Stimulated activated CD8-positive, alpha-beta memory T cell treated with anti-CD3 and anti-CD28 coated beads, Interleukin-7, amount 100 ng/mL, for 4 hours (primary cell): ENCODE measurements around the gene REC8.
"Not testable (repeated sequence)": the region's sequence is repeated elsewhere in the genome, so short reads cannot be mapped to it uniquely, and the experiment has no call there.

Experiments
- DNase-seq, 2 donors: peaks; one replicate each; pipeline ENCODE4 v3.0.0-alpha.2; 2020; ENCODE audit warnings: low read depth in 2 of 2

The REC8 gene

DNA sequence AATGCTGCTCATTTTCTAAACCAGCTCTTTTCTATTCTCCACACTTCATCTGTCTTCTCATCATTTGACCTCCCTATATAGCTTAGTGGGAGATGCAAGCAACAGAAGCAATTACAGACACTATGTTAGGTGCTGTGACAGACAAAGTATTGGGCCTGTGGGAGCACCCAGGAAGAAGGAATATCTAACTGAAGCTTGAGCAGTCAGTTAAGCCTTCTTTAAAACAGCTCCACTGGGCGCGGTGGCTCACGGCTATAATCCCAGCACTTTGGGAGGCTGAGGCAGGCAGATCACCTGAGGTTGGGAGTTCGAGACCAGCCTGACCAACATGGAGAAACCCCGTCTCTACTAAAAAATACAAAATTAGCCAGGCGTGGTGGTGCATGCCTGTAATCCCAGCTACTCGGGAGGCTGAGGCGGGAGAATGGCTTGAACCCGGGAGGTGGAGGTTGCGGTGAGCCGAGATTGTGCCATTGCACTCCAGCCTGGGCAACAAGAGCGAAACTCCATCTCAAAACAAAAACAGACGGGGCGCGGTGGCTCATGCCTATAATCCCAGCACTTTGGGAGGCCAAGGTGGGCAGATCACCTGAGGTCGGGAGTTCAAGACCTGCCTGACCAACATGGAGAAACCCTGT is 31.5 kb downstream of the REC8 start:
- not testable (repeated sequence) for DNase-seq

- no peak for DNase-seq
Measured at GRCh38 chr14:24204163-24205146, 32.6 kb downstream of the REC8 start.

DNA sequence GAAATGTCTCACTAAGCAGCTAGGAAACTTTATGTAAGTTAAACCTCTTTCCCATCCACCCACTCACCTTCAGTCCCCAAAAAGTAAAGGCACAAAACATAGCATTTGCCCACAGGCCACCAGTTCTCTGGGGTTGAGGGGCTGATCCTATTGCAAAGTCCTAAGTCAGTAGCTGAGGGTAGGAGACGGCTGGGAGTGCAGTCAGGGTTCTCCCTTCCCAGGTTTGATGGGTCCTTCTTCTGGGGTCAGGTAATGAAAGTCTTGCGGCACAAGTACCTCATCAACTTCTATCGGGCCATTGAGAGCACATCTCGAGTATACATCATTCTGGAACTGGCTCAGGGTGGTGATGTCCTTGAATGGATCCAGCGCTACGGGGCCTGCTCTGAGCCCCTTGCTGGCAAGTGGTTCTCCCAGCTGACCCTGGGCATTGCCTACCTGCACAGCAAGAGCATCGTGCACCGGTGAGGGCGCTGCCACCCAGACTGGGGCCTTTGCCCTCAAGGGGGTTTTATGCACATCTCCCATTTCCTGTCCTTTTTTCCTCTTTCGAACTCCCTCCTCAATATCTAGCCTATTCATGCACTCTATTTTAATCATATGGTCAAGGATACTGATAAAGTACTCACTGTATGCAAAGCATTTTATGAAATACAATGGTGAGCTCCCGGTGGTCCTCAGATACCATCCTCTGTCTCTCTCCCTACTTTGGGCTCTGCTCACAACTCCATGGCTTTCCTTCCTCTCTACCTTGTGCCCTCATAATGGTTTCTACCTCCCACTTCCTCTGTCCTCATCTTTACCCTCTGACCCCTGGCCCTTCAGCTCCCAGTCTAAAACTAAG is 34.6 kb downstream of the REC8 start:
- no peak for DNase-seq

- no peak for DNase-seq
Measured at GRCh38 chr14:24207104-24207551, 35.2 kb downstream of the REC8 start.

DNA sequence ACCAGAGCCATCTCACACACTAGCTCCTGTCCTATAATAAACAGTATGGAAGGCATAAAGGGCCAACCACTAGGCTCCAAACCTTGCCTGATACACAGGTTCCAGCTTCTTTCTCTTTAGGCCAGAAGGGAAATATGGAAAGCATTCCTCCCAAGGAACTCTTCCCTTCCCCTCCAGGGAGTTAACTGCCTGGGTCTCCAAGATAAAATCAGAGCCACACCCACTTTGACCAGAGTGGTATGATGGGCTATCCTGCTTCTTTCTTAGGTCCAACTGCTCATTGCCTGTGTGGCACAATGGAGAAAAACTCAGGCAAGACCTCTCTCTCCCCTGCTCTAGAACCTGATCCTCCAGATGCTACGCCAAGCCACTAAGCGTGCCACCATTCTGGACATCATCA is 35.7 kb downstream of the REC8 start:
- no peak for DNase-seq

DNA sequence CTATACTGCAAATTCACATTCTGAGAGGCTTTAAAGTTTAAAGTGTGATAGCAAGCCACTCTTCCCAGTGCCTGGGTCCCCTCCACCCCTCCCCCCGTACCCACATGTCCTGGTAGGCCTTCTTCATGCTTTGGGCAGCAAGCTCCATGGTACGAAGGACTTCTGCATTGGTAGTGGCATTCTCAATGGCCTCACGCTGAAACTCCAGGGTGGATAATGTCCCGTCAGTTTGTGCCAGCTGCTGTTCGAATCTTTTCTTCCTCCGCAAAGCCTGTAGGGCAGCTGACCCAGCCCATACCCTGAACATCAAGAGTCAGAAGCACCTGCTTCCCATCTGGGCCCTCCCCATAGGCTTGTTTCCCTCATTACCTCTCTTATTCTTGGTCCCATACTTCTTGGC is 39.4 kb downstream of the REC8 start:
- no peak for DNase-seq

DNA sequence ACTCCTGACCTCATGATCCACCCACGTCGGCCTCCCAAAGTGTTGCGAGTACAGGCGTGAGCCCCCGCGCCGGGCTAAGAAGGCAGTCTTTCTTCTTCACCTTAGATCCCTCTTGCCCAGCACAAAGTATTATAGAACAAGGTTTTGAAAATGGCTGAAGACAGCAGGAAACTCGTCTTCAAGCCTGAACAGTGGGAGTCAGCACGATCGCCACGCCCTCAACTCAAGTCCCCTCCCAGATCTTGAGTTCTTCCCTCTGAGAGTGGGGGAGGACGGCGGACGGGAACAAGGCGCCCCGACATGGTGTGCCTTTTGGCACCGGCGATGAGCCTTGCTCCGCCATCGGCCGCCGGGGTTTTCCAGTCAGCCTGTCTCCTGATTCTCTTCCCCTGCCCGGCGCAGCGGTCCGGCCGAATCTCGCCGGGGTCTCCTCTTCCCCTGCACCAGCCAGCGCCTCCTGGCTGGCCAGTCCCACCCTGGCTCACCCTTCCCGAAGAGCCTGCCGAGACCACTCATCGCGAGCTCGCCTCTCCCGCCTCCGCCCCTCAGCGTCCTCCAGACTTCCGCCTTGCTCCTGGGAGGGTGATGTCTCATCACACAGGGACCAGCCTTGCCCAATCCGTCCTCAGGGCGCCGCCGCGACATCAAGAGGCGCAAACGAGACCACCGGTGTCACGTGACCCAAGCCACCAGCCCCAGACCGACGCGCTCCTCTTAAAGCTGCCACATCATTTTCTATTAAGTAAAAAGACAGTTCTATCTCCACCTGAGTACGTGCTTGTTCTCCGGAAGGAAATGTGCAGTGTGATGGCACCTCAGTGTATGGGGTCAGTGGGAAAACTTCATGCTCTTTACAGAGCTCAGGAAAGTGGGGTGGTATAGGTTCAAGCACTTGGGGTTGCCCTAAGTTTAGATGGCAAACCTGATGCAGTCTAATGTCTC is 41.3 kb downstream of the REC8 start, which contains the start of gene CHMP4A:
TSS of gene CHMP4A (minus strand) at position 565 of the 942 bp plus-strand sequence. CDS start at position 516, 49 bp downstream.
- peak; percentile 96 for DNase-seq

- DNase-seq = no peak
Measured at GRCh38 chr14:24213866-24214662, 42.2 kb downstream of the REC8 start.

GRCh38 chr14:24215495-24216344 is 43.8 kb downstream of the REC8 start, which contains the start of gene MDP1:
Gene MDP1 (minus strand): TSS chr14:24216066. CDS start chr14:24215955, 111 bp downstream.
- peak; percentile 75 to 79 for DNase-seq

GRCh38 chr14:24216345-24216699 is 44.4 kb downstream of the REC8 start:
- DNase-seq = no peak

DNA sequence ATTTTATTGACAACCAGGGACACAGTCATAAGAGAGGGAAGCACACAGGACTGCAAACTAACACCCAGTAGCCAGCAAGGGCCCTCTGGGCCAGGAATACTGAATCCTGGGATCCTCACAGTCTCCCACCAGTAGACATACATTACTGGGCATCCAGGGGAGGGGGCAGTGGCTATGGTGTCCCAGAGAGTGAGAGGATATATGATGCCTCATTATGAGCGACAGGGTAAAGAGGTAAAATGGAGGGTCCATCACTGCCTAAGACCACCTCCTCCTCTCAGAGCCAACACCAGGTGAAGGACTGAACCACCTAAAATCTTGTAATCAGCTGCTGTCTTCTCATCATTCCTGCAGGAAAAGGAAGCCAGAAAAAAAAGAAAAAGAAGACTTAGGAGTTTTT is 45.0 kb downstream of the REC8 start:
- DNase-seq = not testable (repeated sequence)

DNA sequence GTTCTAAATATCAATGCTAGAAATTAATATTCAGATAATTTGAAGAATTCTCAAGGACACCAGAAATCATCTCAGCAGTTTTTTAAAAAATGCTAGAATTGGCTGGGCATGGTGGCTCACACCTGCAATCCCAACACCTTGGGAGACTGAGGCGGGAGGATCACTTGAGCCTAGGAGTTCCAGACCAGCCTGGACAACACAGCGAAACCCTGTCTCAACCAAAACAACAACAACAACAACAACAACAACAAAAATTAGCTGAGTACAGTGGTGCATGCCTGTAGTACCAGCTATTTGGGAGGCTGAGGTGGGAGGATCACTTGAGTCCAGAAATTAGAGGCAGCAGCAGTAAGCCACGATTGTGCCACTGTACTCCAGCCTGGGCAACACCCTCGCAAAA is 47.2 kb downstream of the REC8 start:
- no peak for DNase-seq

GRCh38 chr14:24219521-24219920 is 47.6 kb downstream of the REC8 start:
- no peak for DNase-seq

- DNase-seq = not testable (repeated sequence)
Measured at GRCh38 chr14:24222987-24223386, 51.1 kb downstream of the REC8 start.

GRCh38 chr14:24224618-24225071 is 52.8 kb downstream of the REC8 start:
- DNase-seq = no peak

GRCh38 chr14:24226473-24226872 is 54.6 kb downstream of the REC8 start:
- DNase-seq = no peak

- DNase-seq = no peak
Measured at GRCh38 chr14:24228902-24229301, 57.0 kb downstream of the REC8 start.
